PC-9 (cell line): ENCODE results near the gene ME1.

Source experiments
- EZH2 ChIP-seq: fragments of 200-600 bp; sonication (generic); IDR thresholded peaks from 2 replicates; pipeline ENCODE4 v1.8.0; 2017; ENCODE audit warnings: antibody characterized with exemption, low read depth
- TF ChIP-seq, protein P1 (sequence below): fragments of 200-600 bp; sonication (generic); conservative IDR thresholded peaks from 2 replicates; pipeline ENCODE4 v1.6.1; 2017; ENCODE audit warnings: mixed run types, antibody characterized with exemption, mild to moderate bottlenecking, moderate library complexity

DNA sequence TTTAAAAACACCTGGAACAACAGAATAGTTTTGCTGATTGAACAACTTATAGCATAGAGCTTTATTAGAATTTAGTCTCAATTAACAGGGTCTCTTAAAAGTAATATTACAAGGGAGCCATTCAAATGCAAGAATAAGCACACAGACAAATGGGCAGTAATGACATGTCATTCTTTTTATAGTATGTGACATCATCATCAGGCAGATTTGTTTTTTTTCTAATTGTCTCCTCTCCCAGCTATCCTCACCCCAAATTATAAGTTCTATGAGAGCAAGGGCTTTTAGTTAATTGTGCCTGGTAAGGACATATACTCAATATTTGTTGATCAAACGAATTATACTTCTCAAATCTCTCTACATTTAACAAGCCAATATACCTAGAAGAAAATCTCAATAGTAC, 248.7 kb downstream of the ME1 start:
- TF ChIP-seq, protein P1, sequence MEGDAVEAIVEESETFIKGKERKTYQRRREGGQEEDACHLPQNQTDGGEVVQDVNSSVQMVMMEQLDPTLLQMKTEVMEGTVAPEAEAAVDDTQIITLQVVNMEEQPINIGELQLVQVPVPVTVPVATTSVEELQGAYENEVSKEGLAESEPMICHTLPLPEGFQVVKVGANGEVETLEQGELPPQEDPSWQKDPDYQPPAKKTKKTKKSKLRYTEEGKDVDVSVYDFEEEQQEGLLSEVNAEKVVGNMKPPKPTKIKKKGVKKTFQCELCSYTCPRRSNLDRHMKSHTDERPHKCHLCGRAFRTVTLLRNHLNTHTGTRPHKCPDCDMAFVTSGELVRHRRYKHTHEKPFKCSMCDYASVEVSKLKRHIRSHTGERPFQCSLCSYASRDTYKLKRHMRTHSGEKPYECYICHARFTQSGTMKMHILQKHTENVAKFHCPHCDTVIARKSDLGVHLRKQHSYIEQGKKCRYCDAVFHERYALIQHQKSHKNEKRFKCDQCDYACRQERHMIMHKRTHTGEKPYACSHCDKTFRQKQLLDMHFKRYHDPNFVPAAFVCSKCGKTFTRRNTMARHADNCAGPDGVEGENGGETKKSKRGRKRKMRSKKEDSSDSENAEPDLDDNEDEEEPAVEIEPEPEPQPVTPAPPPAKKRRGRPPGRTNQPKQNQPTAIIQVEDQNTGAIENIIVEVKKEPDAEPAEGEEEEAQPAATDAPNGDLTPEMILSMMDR, result no peak
- no peak for TF ChIP-seq EZH2
